GM12872 (cell line): ENCODE results near the gene CHD1.

ENCODE experiments used
- CTCF ChIP-seq: IDR thresholded peaks from 3 replicates; pipeline ENCODE4 v1.5.1; 2011; ENCODE audit warnings: low read depth, mild to moderate bottlenecking, low read length, moderate library complexity; ENCODE audit not compliant: insufficient read depth

The CHD1 gene

GRCh38 chr5:98844865-98845264 is 83.9 kb downstream of the CHD1 start:
- no peak for TF ChIP-seq CTCF

DNA sequence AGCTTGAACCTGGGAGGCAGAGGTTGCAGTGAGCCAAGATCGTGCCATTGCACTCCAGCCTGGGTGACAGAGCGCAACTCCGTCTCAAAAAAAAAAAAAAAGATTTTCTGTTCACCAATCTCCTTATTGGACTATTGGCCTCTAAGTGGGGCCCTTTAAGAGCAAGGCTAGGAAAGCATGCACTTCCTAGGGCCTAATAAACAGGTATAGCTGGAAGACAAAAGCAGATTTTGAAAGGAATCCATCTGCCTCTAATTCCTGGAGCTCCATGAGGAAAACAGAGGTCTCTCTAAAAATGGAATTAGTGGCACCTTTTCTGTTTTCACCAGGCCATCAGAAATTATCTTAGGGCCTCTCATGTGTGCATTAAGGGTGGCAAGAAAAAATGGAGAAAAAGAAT is 85.3 kb downstream of the CHD1 start:
- TF ChIP-seq CTCF: no peak

DNA sequence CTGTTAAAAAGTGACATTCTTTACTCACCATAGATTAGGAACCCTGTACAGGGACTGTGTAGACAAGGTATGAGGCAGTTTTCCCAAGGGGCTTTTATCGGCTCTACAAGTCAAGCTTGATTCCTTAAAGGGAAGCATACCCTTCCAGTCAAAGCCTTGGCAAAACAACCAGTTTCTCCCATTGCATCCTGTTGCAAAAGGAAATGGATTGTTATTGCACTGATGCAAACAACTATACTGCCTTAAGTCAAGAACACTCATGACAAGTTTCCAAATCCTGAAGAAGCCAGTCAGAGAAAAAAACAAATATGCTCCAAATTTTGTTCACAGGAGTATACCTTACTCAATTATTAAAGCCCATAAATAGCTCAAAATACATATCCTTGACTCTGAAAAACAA is 87.9 kb downstream of the CHD1 start:
- no peak for TF ChIP-seq CTCF

DNA sequence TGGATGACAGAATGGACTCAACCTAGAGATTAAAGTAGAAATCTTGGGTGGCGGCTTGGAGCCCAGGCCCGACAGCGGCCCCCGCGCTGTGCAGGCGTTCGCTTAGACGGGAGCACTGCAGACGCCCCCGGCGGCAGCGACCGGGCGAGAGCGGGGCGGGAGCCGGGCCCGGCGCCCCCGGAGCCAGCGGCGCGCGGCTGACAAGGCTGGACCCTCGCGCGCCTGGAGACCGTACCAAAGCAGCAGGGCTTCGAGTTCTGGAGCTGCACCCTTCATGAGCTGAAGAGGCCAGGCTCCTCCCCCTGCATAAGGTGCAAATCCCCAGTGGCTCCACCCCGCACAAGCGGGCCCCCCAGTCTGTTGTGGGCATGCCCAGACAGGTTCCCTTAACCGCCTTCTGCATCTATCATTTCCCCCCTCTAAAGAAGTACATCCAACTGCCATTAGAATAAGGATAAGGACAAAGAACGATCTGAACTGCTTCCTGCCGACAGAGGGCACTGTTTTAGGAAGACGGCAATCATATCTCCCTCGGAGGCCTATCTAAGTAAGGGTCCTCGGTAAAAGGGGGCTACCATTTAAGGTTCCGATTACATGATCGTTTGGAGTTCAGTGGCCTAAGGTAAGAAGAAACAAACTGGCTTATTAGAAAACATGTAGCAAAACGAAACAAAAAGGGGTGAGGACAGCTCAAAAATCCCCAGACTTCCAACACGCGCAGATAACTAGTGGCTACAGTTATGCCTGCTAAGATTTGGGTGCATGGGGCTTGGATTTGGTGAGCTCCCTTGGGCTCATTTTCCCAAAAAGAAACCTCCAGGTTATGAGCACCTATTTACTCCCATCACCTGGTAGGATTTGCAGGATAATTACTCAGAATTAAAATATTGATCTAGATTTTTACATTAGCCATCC is 89.1 kb downstream of the CHD1 start:
- TF ChIP-seq CTCF: 0 out of 3 replicates have a peak, but pooled peaks have one; percentile 11

GRCh38 chr5:98836175-98836574 is 92.6 kb downstream of the CHD1 start:
- TF ChIP-seq CTCF: no peak

DNA sequence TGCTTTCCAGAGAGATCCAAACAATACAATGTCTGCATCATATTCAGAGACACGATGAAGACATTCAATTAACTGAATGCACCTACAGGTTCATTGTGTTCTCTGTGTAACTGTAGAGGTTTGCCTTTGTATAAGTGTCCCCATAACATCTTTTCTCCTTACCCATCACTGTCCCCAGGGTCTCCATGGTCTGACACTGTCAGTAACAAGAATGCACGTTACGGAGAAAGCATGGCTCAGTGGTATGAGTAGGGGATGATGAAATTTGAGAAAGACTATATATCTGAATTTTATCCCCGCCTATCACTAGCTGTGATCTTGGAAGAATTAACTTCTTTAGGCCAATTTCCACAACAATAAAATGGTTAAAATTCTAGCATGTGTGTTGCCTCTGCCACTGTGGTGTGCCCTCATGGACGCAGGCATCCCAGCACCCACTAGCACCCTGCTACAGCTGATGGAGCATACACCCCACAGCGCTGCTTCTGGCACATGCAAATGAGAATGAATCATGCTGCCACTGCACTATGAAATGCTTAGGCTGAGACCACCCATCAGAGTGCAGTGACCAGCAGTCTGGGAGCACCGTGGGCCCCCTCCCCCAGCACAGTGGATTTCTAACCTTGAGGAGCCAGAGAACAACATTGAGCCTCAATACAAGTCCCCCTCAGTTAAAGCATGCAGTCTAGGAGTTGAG is 101.1 kb downstream of the CHD1 start:
- TF ChIP-seq CTCF: no peak

- peak; percentile 21; the same call in 1 of the 3 replicates for TF ChIP-seq CTCF
Observed at GRCh38 chr5:98827161-98827560, 101.6 kb downstream of the CHD1 start.
